GM23338 (cell line): ENCODE measurements around the gene DPP9. TPM values are rescaled to one million over a fixed set of nuclear protein-coding genes. Genes with fewer than 3 reads are reported as not detected.

Experiments
- ATAC-seq: fragments of 200-7000 bp; cut with Tn5 transposase; 3 replicates; pipeline ENCODE4 v1.9.1; 2020
- DNase-seq: peaks from one replicate; pipeline ENCODE4 v3.0.0-alpha.2; 2015; ENCODE audit warnings: low spot score
- H2AFZ ChIP-seq: fragments of 200-600 bp; sonication (generic); 2 replicates; pipeline ENCODE4 v1.8.0; 2016; ENCODE audit warnings: antibody characterized with exemption, mild to moderate bottlenecking, moderate library complexity
- H3F3A ChIP-seq: fragments of 200-600 bp; sonication (generic); replicated peaks from 2 replicates; pipeline ENCODE4 v1.8.0; 2017; ENCODE audit warnings: antibody characterized with exemption, mixed run types, low read depth
- H3K27ac ChIP-seq: fragments of 200-600 bp; sonication (generic); 2 replicates; pipeline ENCODE4 v1.6.1; 2016; ENCODE audit warnings: low read depth
- H3K27me3 ChIP-seq: fragments of 200-600 bp; sonication (generic); 2 replicates; pipeline ENCODE4 v1.8.0; 2016; ENCODE audit warnings: mild to moderate bottlenecking, mixed run types, moderate library complexity; ENCODE audit not compliant: insufficient read depth
- H3K36me3 ChIP-seq: fragments of 200-600 bp; sonication (generic); 2 replicates; pipeline ENCODE4 v1.8.0; 2016; ENCODE audit warnings: mild to moderate bottlenecking; ENCODE audit not compliant: insufficient read depth
- H3K4me1 ChIP-seq: fragments of 200-600 bp; sonication (generic); 2 replicates; pipeline ENCODE4 v1.8.0; 2016; ENCODE audit warnings: mild to moderate bottlenecking, moderate library complexity; ENCODE audit not compliant: insufficient read depth
- H3K4me2 ChIP-seq: fragments of 200-600 bp; sonication (generic); 2 replicates; pipeline ENCODE4 v1.7.1; 2017; ENCODE audit warnings: mixed run types
- H3K4me3 ChIP-seq: fragments of 200-600 bp; sonication (generic); 2 replicates; pipeline ENCODE4 v1.6.1; 2016; ENCODE audit warnings: mixed run types
- H3K79me2 ChIP-seq: fragments of 200-600 bp; sonication (generic); replicated peaks from 2 replicates; pipeline ENCODE4 v1.8.0; 2017; ENCODE audit warnings: mild to moderate bottlenecking; ENCODE audit not compliant: insufficient read depth
- H3K9me2 ChIP-seq: fragments of 200-600 bp; sonication (generic); 2 replicates; pipeline ENCODE4 v1.8.0; 2017; ENCODE audit not compliant: insufficient read depth
- H4K20me1 ChIP-seq: fragments of 200-600 bp; sonication (generic); replicated peaks from 2 replicates; pipeline ENCODE4 v1.8.0; 2017; ENCODE audit warnings: mild to moderate bottlenecking; ENCODE audit not compliant: insufficient read depth
- H3K27ac Mint-ChIP-seq: 2 replicates; pipeline ENCODE4 v1.8.0; 2020; ENCODE audit warnings: inconsistent platforms, mild to moderate bottlenecking, moderate library complexity, mixed read lengths
- H3K27me3 Mint-ChIP-seq: 3 replicates; pipeline ENCODE4 v1.8.0; 2022; ENCODE audit warnings: low read depth, mild to moderate bottlenecking, moderate library complexity, mixed read lengths, inconsistent platforms; ENCODE audit not compliant: insufficient read depth, poor library complexity
- H3K36me3 Mint-ChIP-seq: 3 replicates; pipeline ENCODE4 v1.8.0; 2021; ENCODE audit warnings: low read depth, mild to moderate bottlenecking, inconsistent platforms, moderate library complexity, mixed read lengths
- H3K4me1 Mint-ChIP-seq: 3 replicates; pipeline ENCODE4 v1.8.0; 2020; ENCODE audit warnings: mild to moderate bottlenecking, inconsistent platforms, mixed read lengths
- H3K4me3 Mint-ChIP-seq: 3 replicates; pipeline ENCODE4 v1.8.0; 2021; ENCODE audit warnings: moderate library complexity, mild to moderate bottlenecking, inconsistent platforms, mixed read lengths
- H3K9me3 Mint-ChIP-seq: 3 replicates; pipeline ENCODE4 v1.8.0; 2020; ENCODE audit warnings: moderate library complexity, mild to moderate bottlenecking, inconsistent platforms, mixed read lengths
- CREB1 ChIP-seq: fragments of 250-450 bp; sonication (Bioruptor Pico); IDR thresholded peaks from 2 replicates; pipeline ENCODE4 v1.5.0; 2020; ENCODE audit warnings: low read depth, mild to moderate bottlenecking, moderate library complexity
- EZH2 ChIP-seq: fragments of 200-600 bp; sonication (generic); IDR thresholded peaks from one replicate; pipeline ENCODE4 v1.8.0; 2017; ENCODE audit warnings: antibody characterized with exemption, mild to moderate bottlenecking, low read depth; ENCODE audit not compliant: unreplicated experiment
- EZH2phosphoT487 ChIP-seq: fragments of 200-600 bp; sonication (generic); IDR thresholded peaks from one replicate; pipeline ENCODE4 v1.8.1; 2018; ENCODE audit warnings: antibody characterized with exemption; ENCODE audit not compliant: unreplicated experiment
- JUNB ChIP-seq: IDR thresholded peaks from one replicate; pipeline ENCODE4 v1.6.1; 2016; ENCODE audit warnings: antibody characterized with exemption; ENCODE audit not compliant: unreplicated experiment
- NANOG ChIP-seq: IDR thresholded peaks from 2 replicates; pipeline ENCODE4 v1.6.1; 2016; ENCODE audit warnings: antibody characterized with exemption, borderline replicate concordance
- POLR2AphosphoS5 ChIP-seq: IDR thresholded peaks from 2 replicates; pipeline ENCODE4 v1.6.1; 2016; ENCODE audit warnings: antibody characterized with exemption, low read depth
- STAT1 ChIP-seq: IDR thresholded peaks from one replicate; pipeline ENCODE4 v1.6.1; 2016; ENCODE audit warnings: antibody characterized with exemption; ENCODE audit not compliant: unreplicated experiment
- ZNF114 ChIP-seq: fragments of 250-450 bp; sonication (Bioruptor Pico); IDR thresholded peaks from 2 replicates; pipeline ENCODE4 v1.5.0; 2020; ENCODE audit warnings: mild to moderate bottlenecking, moderate library complexity
- ZNF331 ChIP-seq: fragments of 250-450 bp; sonication (Bioruptor Pico); IDR thresholded peaks from 2 replicates; pipeline ENCODE4 v1.5.0; 2020; ENCODE audit warnings: low read depth, mild to moderate bottlenecking, moderate library complexity
- polyA plus RNA-seq: library from polyadenylated mRNA; unstranded; fragments of >200 nt; fragmentation: Nextera tagmentation; extraction: Ambion mirVana; gene quantifications from 2 replicates; pipeline ENCODE4 v1.2.1, GENCODE V29; 2016
- total RNA-seq: library from RNA; depleted of rRNA; stranded (reverse); fragments of >200 nt; shearing (Covaris generic); gene quantifications from 2 replicates; pipeline ENCODE4 v1.2.3, GENCODE V29; 2014
- TF ChIP-seq, protein P1 (sequence below): IDR thresholded peaks from 2 replicates; pipeline ENCODE4 v1.6.1; 2016; ENCODE audit warnings: antibody characterized with exemption
- TF ChIP-seq, protein P2 (sequence below): IDR thresholded peaks from one replicate; pipeline ENCODE4 v1.6.1; 2018; ENCODE audit warnings: antibody characterized with exemption; ENCODE audit not compliant: unreplicated experiment
- TF ChIP-seq, protein P3 (sequence below): fragments of 250-450 bp; sonication (Bioruptor Pico); IDR thresholded peaks from 2 replicates; pipeline ENCODE4 v1.5.0; 2020; ENCODE audit warnings: mild to moderate bottlenecking, moderate library complexity

DPP9 gene
- total and polyA plus RNA-seq, 2 experiments from 2014 or later = 19.5 to 49.2 TPM

DNA sequence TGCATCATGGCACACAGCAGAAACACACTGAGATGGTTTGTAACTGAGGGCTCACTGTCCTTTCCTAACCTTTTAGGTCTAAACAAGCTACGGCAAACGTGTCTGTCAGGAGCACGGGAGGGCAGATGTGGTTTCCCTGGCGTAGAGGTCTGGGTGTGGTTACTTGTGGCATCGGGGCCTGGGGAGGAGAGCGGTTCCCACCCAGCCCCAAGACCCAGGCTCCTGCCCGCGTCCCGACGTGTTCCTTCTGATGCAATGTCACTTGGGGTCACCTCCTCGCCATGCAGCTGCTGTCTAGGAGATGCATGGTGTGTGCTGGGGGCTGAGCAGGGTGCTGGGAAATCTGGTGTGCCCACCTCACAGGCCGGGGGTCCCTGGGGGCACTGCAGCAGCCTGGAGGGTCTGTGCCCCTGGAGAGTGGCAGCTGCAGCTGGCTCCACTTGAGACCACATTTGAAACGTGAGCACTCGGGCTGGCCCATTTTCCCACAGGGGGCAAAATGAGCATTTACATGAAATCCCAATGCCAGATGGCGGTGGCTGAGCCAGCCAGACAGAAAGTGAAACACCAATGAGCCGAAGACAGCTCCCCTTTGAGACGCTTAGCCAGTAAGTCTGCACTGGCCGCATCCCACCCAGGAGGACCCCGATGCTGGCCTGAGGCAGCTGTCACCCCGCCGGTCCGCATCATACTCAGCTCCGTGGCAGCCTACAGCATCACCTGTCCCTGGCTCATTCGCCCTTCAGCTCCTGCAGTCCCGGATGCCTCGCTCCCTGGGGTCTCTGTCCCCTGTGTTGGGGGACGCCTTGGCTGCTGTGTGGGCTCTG, 31.2 kb downstream of the DPP9 start (continued):
- TF ChIP-seq STAT1 (no peak), ZNF331 (CRISPR knock-in tag) (no peak), NANOG (no peak), ZNF114 (CRISPR knock-in tag) (no peak)
- TF ChIP-seq, protein P1, sequence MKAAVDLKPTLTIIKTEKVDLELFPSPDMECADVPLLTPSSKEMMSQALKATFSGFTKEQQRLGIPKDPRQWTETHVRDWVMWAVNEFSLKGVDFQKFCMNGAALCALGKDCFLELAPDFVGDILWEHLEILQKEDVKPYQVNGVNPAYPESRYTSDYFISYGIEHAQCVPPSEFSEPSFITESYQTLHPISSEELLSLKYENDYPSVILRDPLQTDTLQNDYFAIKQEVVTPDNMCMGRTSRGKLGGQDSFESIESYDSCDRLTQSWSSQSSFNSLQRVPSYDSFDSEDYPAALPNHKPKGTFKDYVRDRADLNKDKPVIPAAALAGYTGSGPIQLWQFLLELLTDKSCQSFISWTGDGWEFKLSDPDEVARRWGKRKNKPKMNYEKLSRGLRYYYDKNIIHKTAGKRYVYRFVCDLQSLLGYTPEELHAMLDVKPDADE = no peak
- TF ChIP-seq, protein P2, sequence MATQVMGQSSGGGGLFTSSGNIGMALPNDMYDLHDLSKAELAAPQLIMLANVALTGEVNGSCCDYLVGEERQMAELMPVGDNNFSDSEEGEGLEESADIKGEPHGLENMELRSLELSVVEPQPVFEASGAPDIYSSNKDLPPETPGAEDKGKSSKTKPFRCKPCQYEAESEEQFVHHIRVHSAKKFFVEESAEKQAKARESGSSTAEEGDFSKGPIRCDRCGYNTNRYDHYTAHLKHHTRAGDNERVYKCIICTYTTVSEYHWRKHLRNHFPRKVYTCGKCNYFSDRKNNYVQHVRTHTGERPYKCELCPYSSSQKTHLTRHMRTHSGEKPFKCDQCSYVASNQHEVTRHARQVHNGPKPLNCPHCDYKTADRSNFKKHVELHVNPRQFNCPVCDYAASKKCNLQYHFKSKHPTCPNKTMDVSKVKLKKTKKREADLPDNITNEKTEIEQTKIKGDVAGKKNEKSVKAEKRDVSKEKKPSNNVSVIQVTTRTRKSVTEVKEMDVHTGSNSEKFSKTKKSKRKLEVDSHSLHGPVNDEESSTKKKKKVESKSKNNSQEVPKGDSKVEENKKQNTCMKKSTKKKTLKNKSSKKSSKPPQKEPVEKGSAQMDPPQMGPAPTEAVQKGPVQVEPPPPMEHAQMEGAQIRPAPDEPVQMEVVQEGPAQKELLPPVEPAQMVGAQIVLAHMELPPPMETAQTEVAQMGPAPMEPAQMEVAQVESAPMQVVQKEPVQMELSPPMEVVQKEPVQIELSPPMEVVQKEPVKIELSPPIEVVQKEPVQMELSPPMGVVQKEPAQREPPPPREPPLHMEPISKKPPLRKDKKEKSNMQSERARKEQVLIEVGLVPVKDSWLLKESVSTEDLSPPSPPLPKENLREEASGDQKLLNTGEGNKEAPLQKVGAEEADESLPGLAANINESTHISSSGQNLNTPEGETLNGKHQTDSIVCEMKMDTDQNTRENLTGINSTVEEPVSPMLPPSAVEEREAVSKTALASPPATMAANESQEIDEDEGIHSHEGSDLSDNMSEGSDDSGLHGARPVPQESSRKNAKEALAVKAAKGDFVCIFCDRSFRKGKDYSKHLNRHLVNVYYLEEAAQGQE = no peak

DNA sequence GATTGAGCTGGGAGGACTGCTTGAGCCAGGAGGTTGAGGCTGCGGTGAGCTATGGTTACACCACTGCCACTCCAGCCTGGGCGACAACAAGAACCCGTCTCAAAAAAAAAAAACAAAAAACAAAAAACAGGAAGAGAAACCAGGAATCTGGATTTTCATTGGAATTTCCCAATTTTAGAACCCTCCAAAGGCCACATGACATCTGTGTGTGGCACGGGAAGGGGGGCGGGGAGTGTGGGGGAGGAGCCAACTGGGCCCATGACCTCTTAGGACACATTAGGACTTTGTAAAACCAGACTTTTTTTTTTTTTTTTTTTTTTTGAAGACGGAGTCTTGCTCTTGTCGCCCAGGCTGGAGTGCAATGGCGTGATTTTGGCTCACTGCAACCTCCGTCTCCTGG, 32.3 kb downstream of the DPP9 start:
- H3K27me3 ChIP-seq = no peaks in the 10 kb centered on the region
- no peak for TF ChIP-seq POLR2AphosphoS5
- TF ChIP-seq EZH2phosphoT487 = no peak
- TF ChIP-seq, protein P3, sequence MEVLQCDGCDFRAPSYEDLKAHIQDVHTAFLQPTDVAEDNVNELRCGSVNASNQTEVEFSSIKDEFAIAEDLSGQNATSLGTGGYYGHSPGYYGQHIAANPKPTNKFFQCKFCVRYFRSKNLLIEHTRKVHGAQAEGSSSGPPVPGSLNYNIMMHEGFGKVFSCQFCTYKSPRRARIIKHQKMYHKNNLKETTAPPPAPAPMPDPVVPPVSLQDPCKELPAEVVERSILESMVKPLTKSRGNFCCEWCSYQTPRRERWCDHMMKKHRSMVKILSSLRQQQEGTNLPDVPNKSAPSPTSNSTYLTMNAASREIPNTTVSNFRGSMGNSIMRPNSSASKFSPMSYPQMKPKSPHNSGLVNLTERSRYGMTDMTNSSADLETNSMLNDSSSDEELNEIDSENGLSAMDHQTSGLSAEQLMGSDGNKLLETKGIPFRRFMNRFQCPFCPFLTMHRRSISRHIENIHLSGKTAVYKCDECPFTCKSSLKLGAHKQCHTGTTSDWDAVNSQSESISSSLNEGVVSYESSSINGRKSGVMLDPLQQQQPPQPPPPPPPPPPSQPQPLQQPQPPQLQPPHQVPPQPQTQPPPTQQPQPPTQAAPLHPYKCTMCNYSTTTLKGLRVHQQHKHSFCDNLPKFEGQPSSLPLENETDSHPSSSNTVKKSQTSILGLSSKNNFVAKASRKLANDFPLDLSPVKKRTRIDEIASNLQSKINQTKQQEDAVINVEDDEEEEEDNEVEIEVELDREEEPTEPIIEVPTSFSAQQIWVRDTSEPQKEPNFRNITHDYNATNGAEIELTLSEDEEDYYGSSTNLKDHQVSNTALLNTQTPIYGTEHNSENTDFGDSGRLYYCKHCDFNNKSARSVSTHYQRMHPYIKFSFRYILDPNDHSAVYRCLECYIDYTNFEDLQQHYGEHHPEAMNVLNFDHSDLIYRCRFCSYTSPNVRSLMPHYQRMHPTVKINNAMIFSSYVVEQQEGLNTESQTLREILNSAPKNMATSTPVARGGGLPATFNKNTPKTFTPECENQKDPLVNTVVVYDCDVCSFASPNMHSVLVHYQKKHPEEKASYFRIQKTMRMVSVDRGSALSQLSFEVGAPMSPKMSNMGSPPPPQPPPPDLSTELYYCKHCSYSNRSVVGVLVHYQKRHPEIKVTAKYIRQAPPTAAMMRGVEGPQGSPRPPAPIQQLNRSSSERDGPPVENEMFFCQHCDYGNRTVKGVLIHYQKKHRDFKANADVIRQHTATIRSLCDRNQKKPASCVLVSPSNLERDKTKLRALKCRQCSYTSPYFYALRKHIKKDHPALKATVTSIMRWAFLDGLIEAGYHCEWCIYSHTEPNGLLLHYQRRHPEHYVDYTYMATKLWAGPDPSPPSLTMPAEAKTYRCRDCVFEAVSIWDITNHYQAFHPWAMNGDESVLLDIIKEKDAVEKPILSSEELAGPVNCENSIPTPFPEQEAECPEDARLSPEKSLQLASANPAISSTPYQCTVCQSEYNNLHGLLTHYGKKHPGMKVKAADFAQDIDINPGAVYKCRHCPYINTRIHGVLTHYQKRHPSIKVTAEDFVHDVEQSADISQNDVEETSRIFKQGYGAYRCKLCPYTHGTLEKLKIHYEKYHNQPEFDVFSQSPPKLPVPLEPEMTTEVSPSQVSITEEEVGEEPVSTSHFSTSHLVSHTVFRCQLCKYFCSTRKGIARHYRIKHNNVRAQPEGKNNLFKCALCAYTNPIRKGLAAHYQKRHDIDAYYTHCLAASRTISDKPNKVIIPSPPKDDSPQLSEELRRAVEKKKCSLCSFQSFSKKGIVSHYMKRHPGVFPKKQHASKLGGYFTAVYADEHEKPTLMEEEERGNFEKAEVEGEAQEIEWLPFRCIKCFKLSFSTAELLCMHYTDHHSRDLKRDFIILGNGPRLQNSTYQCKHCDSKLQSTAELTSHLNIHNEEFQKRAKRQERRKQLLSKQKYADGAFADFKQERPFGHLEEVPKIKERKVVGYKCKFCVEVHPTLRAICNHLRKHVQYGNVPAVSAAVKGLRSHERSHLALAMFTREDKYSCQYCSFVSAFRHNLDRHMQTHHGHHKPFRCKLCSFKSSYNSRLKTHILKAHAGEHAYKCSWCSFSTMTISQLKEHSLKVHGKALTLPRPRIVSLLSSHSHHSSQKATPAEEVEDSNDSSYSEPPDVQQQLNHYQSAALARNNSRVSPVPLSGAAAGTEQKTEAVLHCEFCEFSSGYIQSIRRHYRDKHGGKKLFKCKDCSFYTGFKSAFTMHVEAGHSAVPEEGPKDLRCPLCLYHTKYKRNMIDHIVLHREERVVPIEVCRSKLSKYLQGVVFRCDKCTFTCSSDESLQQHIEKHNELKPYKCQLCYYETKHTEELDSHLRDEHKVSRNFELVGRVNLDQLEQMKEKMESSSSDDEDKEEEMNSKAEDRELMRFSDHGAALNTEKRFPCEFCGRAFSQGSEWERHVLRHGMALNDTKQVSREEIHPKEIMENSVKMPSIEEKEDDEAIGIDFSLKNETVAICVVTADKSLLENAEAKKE (CRISPR knock-in tag) = no peak
- no peak for TF ChIP-seq JUNB
- no peak for TF ChIP-seq CREB1
- TF ChIP-seq ZNF114 (CRISPR knock-in tag) = no peak
- no peak for TF ChIP-seq EZH2
- TF ChIP-seq, protein P1 = no peak

More for the DNA sequence above, 32.3 kb downstream of the DPP9 start:
- no peak overlapping the region for H3K4me3 Mint-ChIP-seq
- no peaks in the 10 kb centered on the region for H3K79me2 ChIP-seq
- H3F3A ChIP-seq = no peaks in the 10 kb centered on the region
- H3K9me2 ChIP-seq = no peaks in the 10 kb centered on the region
- no peaks in the 10 kb centered on the region for H3K4me1 ChIP-seq
- no peak overlapping the region for H2AFZ ChIP-seq
- ATAC-seq = no peak
- DNase-seq = no peak
- no peaks in the 10 kb centered on the region for H3K4me1 Mint-ChIP-seq
- no peak overlapping the region for H3K27ac Mint-ChIP-seq
- no peak overlapping the region for H3K4me2 ChIP-seq
- H3K9me3 Mint-ChIP-seq = no peaks in the 10 kb centered on the region
- no peaks in the 10 kb centered on the region; the same call in 1 of the 2 replicates for H4K20me1 ChIP-seq
- H3K27ac ChIP-seq = no peak overlapping the region
- H3K27me3 Mint-ChIP-seq = peaks cover 10% of the 10 kb centered on the region
- peaks cover 12% of the 10 kb centered on the region for H3K36me3 ChIP-seq
- no peak overlapping the region for H3K4me3 ChIP-seq
- peaks cover 46% of the 10 kb centered on the region for H3K36me3 Mint-ChIP-seq
